ENCODE measurements around the gene CRIP1.

DNA sequence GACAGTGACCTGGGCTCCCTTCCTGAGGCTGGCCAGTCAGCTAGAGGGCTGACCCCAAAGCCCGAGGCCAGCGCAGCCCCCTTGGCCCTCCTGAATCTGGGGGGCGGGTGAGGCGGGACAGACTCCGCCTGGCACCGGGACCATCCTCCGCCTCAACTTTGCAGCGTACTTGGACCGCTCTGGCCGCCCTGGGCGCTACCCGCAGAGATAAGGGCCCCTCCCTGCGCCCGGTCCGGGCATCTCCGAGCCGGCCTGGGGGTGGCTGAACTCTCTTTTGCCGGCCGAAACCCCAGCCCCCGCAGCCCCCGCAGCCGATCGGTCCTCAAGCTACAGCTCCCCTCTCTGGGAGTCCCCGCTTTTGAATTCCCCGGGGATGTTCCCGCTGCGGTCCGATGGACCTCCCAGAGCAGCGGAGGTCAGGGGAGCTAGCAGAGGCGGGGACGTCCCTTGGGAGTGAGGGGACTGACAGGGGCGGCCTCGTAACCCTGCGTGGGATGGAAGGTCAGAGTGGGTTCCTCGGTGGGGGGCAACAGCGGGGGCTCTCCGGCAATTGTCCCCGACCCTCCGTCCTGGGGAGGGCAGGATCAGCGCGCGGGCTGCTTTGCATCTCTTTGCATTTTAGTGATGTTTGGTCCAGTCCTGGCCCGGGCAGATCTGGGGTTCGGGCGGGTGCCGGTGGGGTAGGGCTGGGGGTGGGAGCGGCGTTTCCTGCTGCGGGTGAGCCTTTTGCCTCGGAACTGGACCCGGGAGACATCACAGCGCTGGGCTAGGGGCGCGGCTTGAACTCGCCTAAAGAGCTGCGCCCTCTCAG lies at the start of gene CRIP1:
- TF ChIP-seq, protein P1, sequence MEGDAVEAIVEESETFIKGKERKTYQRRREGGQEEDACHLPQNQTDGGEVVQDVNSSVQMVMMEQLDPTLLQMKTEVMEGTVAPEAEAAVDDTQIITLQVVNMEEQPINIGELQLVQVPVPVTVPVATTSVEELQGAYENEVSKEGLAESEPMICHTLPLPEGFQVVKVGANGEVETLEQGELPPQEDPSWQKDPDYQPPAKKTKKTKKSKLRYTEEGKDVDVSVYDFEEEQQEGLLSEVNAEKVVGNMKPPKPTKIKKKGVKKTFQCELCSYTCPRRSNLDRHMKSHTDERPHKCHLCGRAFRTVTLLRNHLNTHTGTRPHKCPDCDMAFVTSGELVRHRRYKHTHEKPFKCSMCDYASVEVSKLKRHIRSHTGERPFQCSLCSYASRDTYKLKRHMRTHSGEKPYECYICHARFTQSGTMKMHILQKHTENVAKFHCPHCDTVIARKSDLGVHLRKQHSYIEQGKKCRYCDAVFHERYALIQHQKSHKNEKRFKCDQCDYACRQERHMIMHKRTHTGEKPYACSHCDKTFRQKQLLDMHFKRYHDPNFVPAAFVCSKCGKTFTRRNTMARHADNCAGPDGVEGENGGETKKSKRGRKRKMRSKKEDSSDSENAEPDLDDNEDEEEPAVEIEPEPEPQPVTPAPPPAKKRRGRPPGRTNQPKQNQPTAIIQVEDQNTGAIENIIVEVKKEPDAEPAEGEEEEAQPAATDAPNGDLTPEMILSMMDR (IDR thresholded peaks at IDR 0.05), result no peak
- no peak for TF ChIP-seq POLR2A (IDR thresholded peaks at IDR 0.05)
- no peak for TF ChIP-seq EP300 (IDR thresholded peaks at IDR 0.05)

All from tibial nerve (tissue), 4 donors.